ENCODE results near the gene SWSAP1.

SWSAP1 gene

GRCh38 chr19:11355160-11356073 lies 19.0 kb upstream of the SWSAP1 start, which contains the start of gene PLPPR2:
Gene PLPPR2 (plus strand): TSS chr19:11355432. CDS start chr19:11357674, 2,242 bp downstream.
- DNase-seq (ENCODE audit: low spot score) = peak; percentile 93

- no peak for DNase-seq (ENCODE audit: low spot score)
Observed at GRCh38 chr19:11356074-11356397, 18.4 kb upstream of the SWSAP1 start.

- no peak for DNase-seq (ENCODE audit: low spot score)
Observed at GRCh38 chr19:11356676-11357550, 17.6 kb upstream of the SWSAP1 start.

GRCh38 chr19:11359421-11359820 lies 15.0 kb upstream of the SWSAP1 start:
- DNase-seq (ENCODE audit: low spot score) = no peak

GRCh38 chr19:11361037-11361770 lies 13.3 kb upstream of the SWSAP1 start:
- DNase-seq (ENCODE audit: low spot score) = no peak

- no peak for DNase-seq (ENCODE audit: low spot score)
Observed at GRCh38 chr19:11361771-11362731, 12.4 kb upstream of the SWSAP1 start.

- DNase-seq (ENCODE audit: low spot score) = no peak
Observed at GRCh38 chr19:11363881-11364280, 10.6 kb upstream of the SWSAP1 start.

- no peak for DNase-seq (ENCODE audit: low spot score)
Observed at GRCh38 chr19:11364296-11364904, 10.1 kb upstream of the SWSAP1 start.

GRCh38 chr19:11364935-11365334 lies 9.5 kb upstream of the SWSAP1 start:
- no peak for DNase-seq (ENCODE audit: low spot score)

- DNase-seq (ENCODE audit: low spot score) = no peak
Observed at GRCh38 chr19:11365557-11366117, 8.8 kb upstream of the SWSAP1 start.

- DNase-seq (ENCODE audit: low spot score) = no peak
Observed at GRCh38 chr19:11367528-11367927, 6.9 kb upstream of the SWSAP1 start.

- no peak for DNase-seq (ENCODE audit: low spot score)
Observed at GRCh38 chr19:11370744-11371143, 3.7 kb upstream of the SWSAP1 start.

- peak; percentile 79 for DNase-seq (ENCODE audit: low spot score)
Observed at GRCh38 chr19:11373166-11373884, 1.1 kb upstream of the SWSAP1 start.

GRCh38 chr19:11373885-11374432 lies 507 bp upstream of the SWSAP1 start:
- DNase-seq (ENCODE audit: low spot score) = no peak

- DNase-seq (ENCODE audit: low spot score) = peak; percentile 70
Observed at GRCh38 chr19:11375143-11375948, 880 bp downstream of the SWSAP1 start.

- peak; percentile 49 for DNase-seq (ENCODE audit: low spot score)
Observed at GRCh38 chr19:11377237-11377636, 2.8 kb downstream of the SWSAP1 start.

- DNase-seq (ENCODE audit: low spot score) = no peak
Observed at GRCh38 chr19:11377756-11378155, 3.3 kb downstream of the SWSAP1 start.

Measured in cerebellar cortex (tissue), 1 donor.